ENCODE data around the gene GNPTG.

GNPTG gene

GRCh38 chr16:1401061-1401757, 49.5 kb downstream of the GNPTG start:
- no peak for DNase-seq

- DNase-seq, result no peak
These were observed 50.0 kb downstream of the GNPTG start for GRCh38 chr16:1401758-1402154.

GRCh38 chr16:1403036-1403435, 51.3 kb downstream of the GNPTG start:
- no peak for DNase-seq

- DNase-seq, result no peak
These were observed 52.0 kb downstream of the GNPTG start for GRCh38 chr16:1403733-1404132.

- DNase-seq, result no peak
These were observed 56.0 kb downstream of the GNPTG start for GRCh38 chr16:1407753-1408152.

- DNase-seq, result peak; percentile 54
These were observed 56.6 kb downstream of the GNPTG start for GRCh38 chr16:1408171-1408837.

GRCh38 chr16:1412847-1413246, 61.1 kb downstream of the GNPTG start:
- no peak for DNase-seq
